HG02588 (cell line): ENCODE measurements around the gene USP13.

Source experiments
- ATAC-seq: cut with Tn5 transposase; IDR thresholded peaks from one replicate; pipeline ENCODE4 v1.9.1; 2021; ENCODE audit warnings: mild to moderate bottlenecking, moderate library complexity; ENCODE audit not compliant: unreplicated experiment

The USP13 gene

GRCh38 chr3:179837374-179837773, 184.5 kb downstream of the USP13 start:
- no peak for ATAC-seq
